CD14-positive monocyte (primary cell): ENCODE measurements around the gene SH3PXD2A. TPM values are rescaled to one million over a fixed set of nuclear protein-coding genes. Genes with fewer than 3 reads are reported as not detected.

Experiments
- DNase-seq, 3 donors: peaks; one replicate each; pipeline ENCODE4 v3.0.0-alpha.2; 2011 to 2022
- H2AFZ ChIP-seq: 2 replicates; pipeline ENCODE4 v1.6.0; 2012; ENCODE audit warnings: mild to moderate bottlenecking, low read depth, low read length, inconsistent platforms; ENCODE audit not compliant: insufficient read depth, poor library complexity, severe bottlenecking
- H3K27ac ChIP-seq, 2 donors: 1 replicate in 1 of 2; 2 replicates in 1 of 2; pipeline ENCODE4 v1.5.1; 2012 to 2013; ENCODE audit warnings: low read length in 2 of 2, control low read depth in 1 of 2, inconsistent platforms in 1 of 2, low read depth in 1 of 2, mild to moderate bottlenecking in 1 of 2
- H3K27me3 ChIP-seq, 2 donors: one replicate each; pipeline versions ENCODE4 v1.6.0 to v1.6.1; 2011 to 2013; ENCODE audit warnings: low read length in 2 of 2; ENCODE audit not compliant: control insufficient read depth in 2 of 2, insufficient read depth in 2 of 2
- H3K36me3 ChIP-seq, 2 donors: replicated peaks in 1 of 2; 1 replicate in 1 of 2; 2 replicates in 1 of 2; pipeline versions ENCODE4 v1.5.1 to v1.6.1; 2012 to 2013; ENCODE audit warnings: low read length in 2 of 2, control low read depth in 1 of 2, inconsistent platforms in 1 of 2, mild to moderate bottlenecking in 1 of 2; ENCODE audit not compliant: insufficient read depth in 2 of 2, control insufficient read depth in 1 of 2
- H3K4me1 ChIP-seq, 2 donors: 1 replicate in 1 of 2; 2 replicates in 1 of 2; pipeline versions ENCODE4 v1.5.1 to v1.6.1; 2012 to 2013; ENCODE audit warnings: low read length in 2 of 2, control low read depth in 1 of 2, inconsistent platforms in 1 of 2, mild to moderate bottlenecking in 1 of 2, moderate library complexity in 1 of 2; ENCODE audit not compliant: insufficient read depth in 2 of 2, control insufficient read depth in 1 of 2
- H3K4me2 ChIP-seq: replicated peaks from 2 replicates; pipeline ENCODE3; 2012; ENCODE audit warnings: low read length, moderate library complexity, mild to moderate bottlenecking; ENCODE audit not compliant: poor library complexity, severe bottlenecking; ENCODE audit errors: extremely low read depth
- H3K4me3 ChIP-seq, 3 experiments: fragments of 200-600 bp in 1 of 3; sonication (generic) in 1 of 3; replicated peaks in 1 of 3; 1 replicate in 2 of 3; 2 replicates in 1 of 3; pipeline ENCODE4 v1.5.1; 2011 to 2013; ENCODE audit warnings: low read length in 3 of 3, mild to moderate bottlenecking in 3 of 3, control low read depth in 2 of 3, low read depth in 2 of 3, inconsistent platforms in 1 of 3, moderate library complexity in 1 of 3
- H3K79me2 ChIP-seq: 2 replicates; pipeline ENCODE4 v1.6.0; 2012; ENCODE audit warnings: mild to moderate bottlenecking, control low read depth, inconsistent platforms, low read length, moderate library complexity; ENCODE audit not compliant: insufficient read depth
- H3K9ac ChIP-seq: 2 replicates; pipeline ENCODE4 v1.6.0; 2017; ENCODE audit warnings: low read length, mild to moderate bottlenecking; ENCODE audit not compliant: insufficient read depth, poor library complexity, severe bottlenecking
- H3K9me3 ChIP-seq, 2 donors: replicated peaks in 1 of 2; 1 replicate in 1 of 2; 2 replicates in 1 of 2; pipeline versions ENCODE4 v1.5.1 to v1.6.1; 2012 to 2013; ENCODE audit warnings: low read length in 2 of 2, control low read depth in 1 of 2; ENCODE audit not compliant: control insufficient read depth in 1 of 2, insufficient read depth in 1 of 2
- H4K20me1 ChIP-seq: 2 replicates; pipeline ENCODE4 v1.6.0; 2012; ENCODE audit warnings: mild to moderate bottlenecking, low read length, control low read depth, moderate library complexity; ENCODE audit not compliant: insufficient read depth
- H3K27ac Mint-ChIP-seq, 7 donors: one replicate each; pipeline ENCODE4 v1.8.0; 2020; ENCODE audit warnings: mild to moderate bottlenecking in 7 of 7, mixed read lengths in 7 of 7, moderate library complexity in 6 of 7, inconsistent platforms in 2 of 7
- H3K27me3 Mint-ChIP-seq, 3 donors: one replicate each; pipeline ENCODE4 v1.8.0; 2021 to 2022; ENCODE audit warnings: low read depth in 3 of 3, mild to moderate bottlenecking in 3 of 3, mixed read lengths in 3 of 3, moderate library complexity in 3 of 3, inconsistent platforms in 1 of 3
- H3K36me3 Mint-ChIP-seq, 2 donors: one replicate each; pipeline ENCODE4 v1.8.0; 2020; ENCODE audit warnings: mixed read lengths in 2 of 2, inconsistent platforms in 1 of 2, mild to moderate bottlenecking in 1 of 2
- H3K4me1 Mint-ChIP-seq: one replicate; pipeline ENCODE4 v1.8.0; 2020; ENCODE audit warnings: mild to moderate bottlenecking, mixed read lengths
- H3K4me3 Mint-ChIP-seq, 2 donors: one replicate each; pipeline ENCODE4 v1.8.0; 2020; ENCODE audit warnings: mild to moderate bottlenecking in 2 of 2, mixed read lengths in 2 of 2, moderate library complexity in 1 of 2
- H3K9me3 Mint-ChIP-seq, 7 donors: one replicate each; pipeline ENCODE4 v1.8.0; 2020 to 2022; ENCODE audit warnings: mixed read lengths in 7 of 7, mild to moderate bottlenecking in 6 of 7, moderate library complexity in 6 of 7, inconsistent platforms in 2 of 7
- CTCF ChIP-seq: fragments of 200-600 bp; IDR thresholded peaks from one replicate; pipeline ENCODE4 v1.8.0; 2022; ENCODE audit warnings: antibody characterized with exemption, mild to moderate bottlenecking
- WGBS: methylation state at CpG from one replicate; pipeline ENCODE4 v1.1.5; 2013; ENCODE audit warnings: missing lambda C conversion rate; ENCODE audit not compliant: insufficient coverage; 5-methylcytosine and 5-hydroxymethylcytosine counted together
- intact Hi-C, 2 donors: fragments of 100-400 bp; cut with micrococcal nuclease; formaldehyde crosslinking; loops; one replicate each; pipeline versions ENCODE4 v1.15.0 to v1.15.1; 2023
- polyA plus RNA-seq, 3 donors: library from polyadenylated mRNA; depleted of rRNA in 1 of 3; unstranded in 2 of 3; stranded (reverse) in 1 of 3; fragments of 300-500 nt in 2 of 3; fragments of >200 nt in 1 of 3; fragmentation: Illumina TruSeq in 2 of 3; gene quantifications; 1 replicate in 2 of 3; 2 replicates in 1 of 3; pipeline ENCODE4 v1.2.3, GENCODE V29; 2012 to 2021

The SH3PXD2A gene
- polyA plus RNA-seq, 3 donors: 0.01 to 0.76 (median 0.05) TPM

DNA sequence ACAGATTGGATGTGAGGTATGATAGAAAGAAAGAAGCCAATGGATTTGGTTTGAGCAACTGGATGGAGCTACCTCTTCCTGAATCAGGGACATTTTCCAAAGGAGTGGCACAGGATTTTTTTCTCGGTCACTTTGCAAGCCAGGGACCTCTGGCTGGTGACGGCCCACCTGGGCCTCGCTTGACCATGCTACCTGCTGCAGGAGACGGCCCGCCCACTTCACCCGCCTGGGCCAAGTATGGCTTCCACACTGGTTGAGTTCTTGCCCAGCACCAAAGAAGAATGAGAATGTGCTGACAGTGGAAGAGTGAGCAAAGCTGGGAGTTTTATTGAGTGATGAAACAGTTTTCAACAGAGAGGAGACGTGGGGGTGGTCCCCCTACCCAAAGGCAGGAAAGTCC lies 24.5 kb upstream of the SH3PXD2A start:
- H3K79me2 ChIP-seq: no peaks in the 10 kb centered on the region
- H3K27ac ChIP-seq: no peak overlapping the region
- no peak overlapping the region for H3K4me3 ChIP-seq
- peaks cover 62 to 77% of the 10 kb centered on the region in 2 donors for H3K36me3 ChIP-seq
- Mint-ChIP-seq H3K27me3 (peaks cover 0 to 3% (median 0%) of the 10 kb centered on the region in 3 donors), H3K4me1 (no peaks in the 10 kb centered on the region), H3K36me3 (peaks cover 70 to 75% of the 10 kb centered on the region in 2 donors), H3K9me3 (no peaks in the 10 kb centered on the region), H3K4me3 (no peak overlapping the region), H3K27ac (no peak overlapping the region)
- no peak overlapping the region for H3K4me2 ChIP-seq
- H3K27me3 ChIP-seq: no peaks in the 10 kb centered on the region
- no peaks in the 10 kb centered on the region for H3K4me1 ChIP-seq
- no peak for DNase-seq
- H3K9me3 ChIP-seq: no peaks in the 10 kb centered on the region
- intact Hi-C loops: no loop called here
- 99% methylated on average over 7 of the region's 7 CpGs for WGBS
- H4K20me1 ChIP-seq: no peaks in the 10 kb centered on the region
- TF ChIP-seq CTCF: no peak
- H3K9ac ChIP-seq: no peak overlapping the region
- no peak overlapping the region for H2AFZ ChIP-seq

- TF ChIP-seq CTCF: no peak
- H3K4me3 Mint-ChIP-seq: no peak overlapping the region
- H3K9me3 Mint-ChIP-seq: no peaks in the 10 kb centered on the region
- H3K4me2 ChIP-seq: no peak overlapping the region
- H3K4me1 ChIP-seq: no peaks in the 10 kb centered on the region
- peaks cover 62 to 73% of the 10 kb centered on the region in 2 donors for H3K36me3 ChIP-seq
- H3K27ac ChIP-seq: no peak overlapping the region
- H3K4me1 Mint-ChIP-seq: no peaks in the 10 kb centered on the region
- H3K9ac ChIP-seq: no peak overlapping the region
- peaks cover 71 to 79% of the 10 kb centered on the region in 2 donors for H3K36me3 Mint-ChIP-seq
- H3K9me3 ChIP-seq: no peaks in the 10 kb centered on the region
- no peaks in the 10 kb centered on the region for H3K27me3 ChIP-seq
- no peaks in the 10 kb centered on the region for H3K79me2 ChIP-seq
- H2AFZ ChIP-seq: no peak overlapping the region
- WGBS: 86% methylated on average over 9 of the region's 9 CpGs
- no peak overlapping the region for H3K27ac Mint-ChIP-seq
- H3K4me3 ChIP-seq: no peak overlapping the region
- H4K20me1 ChIP-seq: no peaks in the 10 kb centered on the region
- H3K27me3 Mint-ChIP-seq: peaks cover 0 to 3% (median 0%) of the 10 kb centered on the region in 3 donors
- DNase-seq: no peak
- intact Hi-C loops: no loop called here
Observed at GRCh38 chr10:103879409-103879808, 24.0 kb upstream of the SH3PXD2A start.
